ENCODE data around the gene COX20. TPM values are rescaled to one million over a fixed set of nuclear protein-coding genes. Genes with fewer than 3 reads are reported as not detected.
"Not testable (repeated sequence)": the region's sequence is repeated elsewhere in the genome, so short reads cannot be mapped to it uniquely, and the experiment has no call there.

The COX20 gene
- total RNA-seq, 1 donor from 2014 or later = 10.4 TPM

GRCh38 chr1:244820131-244820530 is 15.3 kb upstream of the COX20 start:
- Histone ChIP-seq H3K27ac (ENCODE audit: low read depth, low read length) (no peak overlapping the region), H3K36me3 (ENCODE audit: control insufficient read depth in 3 of 3, insufficient read depth in 3 of 3, low read length in 3 of 3) (no peaks in the 10 kb centered on the region), H3K4me3 (ENCODE audit: low read length in 3 of 3) (no peak overlapping the region), H3K9ac (ENCODE audit: low read depth in 1 of 3, low read length in 3 of 3) (no peak overlapping the region), H3K4me1 (ENCODE audit: control insufficient read depth in 3 of 3, insufficient read depth in 3 of 3, low read length in 3 of 3) (no peaks in the 10 kb centered on the region), H3K9me3 (ENCODE audit: control insufficient read depth in 3 of 3, low read length in 3 of 3) (no peaks in the 10 kb centered on the region), H3K27me3 (ENCODE audit: control insufficient read depth in 3 of 3, insufficient read depth in 3 of 3, low read length in 3 of 3) (no peaks in the 10 kb centered on the region)

- Histone ChIP-seq H3K9me3 (ENCODE audit: control insufficient read depth in 3 of 3, low read length in 3 of 3) (no peaks in the 10 kb centered on the region), H3K27ac (ENCODE audit: low read depth, low read length) (no peak overlapping the region), H3K4me3 (ENCODE audit: low read length in 3 of 3) (no peak overlapping the region), H3K27me3 (ENCODE audit: control insufficient read depth in 3 of 3, insufficient read depth in 3 of 3, low read length in 3 of 3) (no peaks in the 10 kb centered on the region), H3K4me1 (ENCODE audit: control insufficient read depth in 3 of 3, insufficient read depth in 3 of 3, low read length in 3 of 3) (no peaks in the 10 kb centered on the region), H3K36me3 (ENCODE audit: control insufficient read depth in 3 of 3, insufficient read depth in 3 of 3, low read length in 3 of 3) (no peaks in the 10 kb centered on the region), H3K9ac (ENCODE audit: low read depth in 1 of 3, low read length in 3 of 3) (peak overlapping the region in 1 of 3 donors; percentile 20)
These were observed 14.3 kb upstream of the COX20 start for GRCh38 chr1:244821134-244821533.

- no peak overlapping the region for H3K9ac ChIP-seq (ENCODE audit: low read depth in 1 of 3, low read length in 3 of 3)
These were observed 12.6 kb upstream of the COX20 start for GRCh38 chr1:244822878-244823277.

GRCh38 chr1:244826712-244827111 is 8.7 kb upstream of the COX20 start:
- Histone ChIP-seq H3K27me3 (ENCODE audit: control insufficient read depth in 3 of 3, insufficient read depth in 3 of 3, low read length in 3 of 3) (no peaks in the 10 kb centered on the region), H3K4me3 (ENCODE audit: low read length in 3 of 3) (no peak overlapping the region), H3K4me1 (ENCODE audit: control insufficient read depth in 3 of 3, insufficient read depth in 3 of 3, low read length in 3 of 3) (no peaks in the 10 kb centered on the region), H3K27ac (ENCODE audit: low read depth, low read length) (no peak overlapping the region), H3K9me3 (ENCODE audit: control insufficient read depth in 3 of 3, low read length in 3 of 3) (no peaks in the 10 kb centered on the region), H3K9ac (ENCODE audit: low read depth in 1 of 3, low read length in 3 of 3) (no peak overlapping the region), H3K36me3 (ENCODE audit: control insufficient read depth in 3 of 3, insufficient read depth in 3 of 3, low read length in 3 of 3) (peaks cover 3 to 4% (median 3%) of the 10 kb centered on the region in 3 donors)

More at GRCh38 chr1:244822878-244823277, 12.6 kb upstream of the COX20 start:
- Histone ChIP-seq H3K36me3 (ENCODE audit: control insufficient read depth in 3 of 3, insufficient read depth in 3 of 3, low read length in 3 of 3) (no peaks in the 10 kb centered on the region), H3K4me1 (ENCODE audit: control insufficient read depth in 3 of 3, insufficient read depth in 3 of 3, low read length in 3 of 3) (no peaks in the 10 kb centered on the region), H3K9me3 (ENCODE audit: control insufficient read depth in 3 of 3, low read length in 3 of 3) (no peaks in the 10 kb centered on the region), H3K27me3 (ENCODE audit: control insufficient read depth in 3 of 3, insufficient read depth in 3 of 3, low read length in 3 of 3) (no peaks in the 10 kb centered on the region), H3K27ac (ENCODE audit: low read depth, low read length) (no peak overlapping the region), H3K4me3 (ENCODE audit: low read length in 3 of 3) (no peak overlapping the region)

- peaks cover 0 to 4% (median 2%) of the 10 kb centered on the region in 3 donors for H3K4me1 ChIP-seq (ENCODE audit: control insufficient read depth in 3 of 3, insufficient read depth in 3 of 3, low read length in 3 of 3)
- H3K36me3 ChIP-seq (ENCODE audit: control insufficient read depth in 3 of 3, insufficient read depth in 3 of 3, low read length in 3 of 3) = peaks cover 3 to 4% (median 3%) of the 10 kb centered on the region in 3 donors
- H3K27me3 ChIP-seq (ENCODE audit: control insufficient read depth in 3 of 3, insufficient read depth in 3 of 3, low read length in 3 of 3) = no peaks in the 10 kb centered on the region
- no peak overlapping the region for H3K27ac ChIP-seq (ENCODE audit: low read depth, low read length)
- no peaks in the 10 kb centered on the region for H3K9me3 ChIP-seq (ENCODE audit: control insufficient read depth in 3 of 3, low read length in 3 of 3)
- no peak overlapping the region for H3K4me3 ChIP-seq (ENCODE audit: low read length in 3 of 3)
- no peak overlapping the region for H3K9ac ChIP-seq (ENCODE audit: low read depth in 1 of 3, low read length in 3 of 3)
These were observed 4.8 kb upstream of the COX20 start for GRCh38 chr1:244830639-244831038.

- peaks cover 3 to 26% (median 17%) of the 10 kb centered on the region in 3 donors for H3K4me1 ChIP-seq (ENCODE audit: control insufficient read depth in 3 of 3, insufficient read depth in 3 of 3, low read length in 3 of 3)
- H3K4me3 ChIP-seq (ENCODE audit: low read length in 3 of 3) = peak overlapping the region in 1 of 3 donors; percentile 89
- H3K9me3 ChIP-seq (ENCODE audit: control insufficient read depth in 3 of 3, low read length in 3 of 3); H3K27me3 ChIP-seq (ENCODE audit: control insufficient read depth in 3 of 3, insufficient read depth in 3 of 3, low read length in 3 of 3); H3K36me3 ChIP-seq (ENCODE audit: control insufficient read depth in 3 of 3, insufficient read depth in 3 of 3, low read length in 3 of 3): not testable (repeated sequence)
- H3K27ac ChIP-seq (ENCODE audit: low read depth, low read length) = peak overlapping the region; percentile 97
- H3K9ac ChIP-seq (ENCODE audit: low read depth in 1 of 3, low read length in 3 of 3) = peak overlapping the region in 2 of 3 donors; percentile 80 to 98
These were observed 2.2 kb upstream of the COX20 start for GRCh38 chr1:244833260-244833659.

GRCh38 chr1:244833734-244834542 is 1.5 kb upstream of the COX20 start:
- no peaks in the 10 kb centered on the region for H3K9me3 ChIP-seq (ENCODE audit: control insufficient read depth in 3 of 3, low read length in 3 of 3)
- H3K36me3 ChIP-seq (ENCODE audit: control insufficient read depth in 3 of 3, insufficient read depth in 3 of 3, low read length in 3 of 3) = peaks cover 3 to 4% (median 3%) of the 10 kb centered on the region in 3 donors
- peaks cover 3 to 29% (median 18%) of the 10 kb centered on the region in 3 donors for H3K4me1 ChIP-seq (ENCODE audit: control insufficient read depth in 3 of 3, insufficient read depth in 3 of 3, low read length in 3 of 3)
- peak overlapping the region; percentile 97 for H3K27ac ChIP-seq (ENCODE audit: low read depth, low read length)
- H3K27me3 ChIP-seq (ENCODE audit: control insufficient read depth in 3 of 3, insufficient read depth in 3 of 3, low read length in 3 of 3) = no peaks in the 10 kb centered on the region
- H3K9ac ChIP-seq (ENCODE audit: low read depth in 1 of 3, low read length in 3 of 3) = peak overlapping the region; percentile 80 to 98 (median 94)
- H3K4me3 ChIP-seq (ENCODE audit: low read length in 3 of 3) = peak overlapping the region; percentile 78 to 89 (median 88)

GRCh38 chr1:244834543-244835275 is 749 bp upstream of the COX20 start:
- Histone ChIP-seq H3K27me3 (ENCODE audit: control insufficient read depth in 3 of 3, insufficient read depth in 3 of 3, low read length in 3 of 3) (no peaks in the 10 kb centered on the region), H3K9me3 (ENCODE audit: control insufficient read depth in 3 of 3, low read length in 3 of 3) (no peaks in the 10 kb centered on the region), H3K4me1 (ENCODE audit: control insufficient read depth in 3 of 3, insufficient read depth in 3 of 3, low read length in 3 of 3) (peaks cover 3 to 29% (median 21%) of the 10 kb centered on the region in 3 donors), H3K4me3 (ENCODE audit: low read length in 3 of 3) (peak overlapping the region; percentile 78 to 89 (median 88)), H3K36me3 (ENCODE audit: control insufficient read depth in 3 of 3, insufficient read depth in 3 of 3, low read length in 3 of 3) (peaks cover 0 to under 1% (median 0%) of the 10 kb centered on the region in 3 donors), H3K9ac (ENCODE audit: low read depth in 1 of 3, low read length in 3 of 3) (peak overlapping the region; percentile 80 to 98 (median 94)), H3K27ac (ENCODE audit: low read depth, low read length) (peak overlapping the region; percentile 97)

- H3K9me3 ChIP-seq (ENCODE audit: control insufficient read depth in 3 of 3, low read length in 3 of 3) = no peaks in the 10 kb centered on the region
- peaks cover 0 to 7% (median 3%) of the 10 kb centered on the region in 3 donors for H3K36me3 ChIP-seq (ENCODE audit: control insufficient read depth in 3 of 3, insufficient read depth in 3 of 3, low read length in 3 of 3)
- H3K27me3 ChIP-seq (ENCODE audit: control insufficient read depth in 3 of 3, insufficient read depth in 3 of 3, low read length in 3 of 3) = no peaks in the 10 kb centered on the region
- H3K9ac ChIP-seq (ENCODE audit: low read depth in 1 of 3, low read length in 3 of 3) = peak overlapping the region; percentile 83 to 94 (median 87)
- peaks cover 3 to 33% (median 23%) of the 10 kb centered on the region in 3 donors for H3K4me1 ChIP-seq (ENCODE audit: control insufficient read depth in 3 of 3, insufficient read depth in 3 of 3, low read length in 3 of 3)
- peak overlapping the region; percentile 97 for H3K27ac ChIP-seq (ENCODE audit: low read depth, low read length)
- H3K4me3 ChIP-seq (ENCODE audit: low read length in 3 of 3) = peak overlapping the region; percentile 78 to 90 (median 83)
These were observed 670 bp downstream of the COX20 start for GRCh38 chr1:244836135-244836521.

- Histone ChIP-seq H3K27ac (ENCODE audit: low read depth, low read length) (peak overlapping the region; percentile 97), H3K36me3 (ENCODE audit: control insufficient read depth in 3 of 3, insufficient read depth in 3 of 3, low read length in 3 of 3) (peaks cover 0 to 12% (median 4%) of the 10 kb centered on the region in 3 donors), H3K9ac (ENCODE audit: low read depth in 1 of 3, low read length in 3 of 3) (peak overlapping the region; percentile 83 to 94 (median 87)), H3K27me3 (ENCODE audit: control insufficient read depth in 3 of 3, insufficient read depth in 3 of 3, low read length in 3 of 3) (no peaks in the 10 kb centered on the region), H3K9me3 (ENCODE audit: control insufficient read depth in 3 of 3, low read length in 3 of 3) (no peaks in the 10 kb centered on the region), H3K4me3 (ENCODE audit: low read length in 3 of 3) (peak overlapping the region; percentile 78 to 90 (median 83)), H3K4me1 (ENCODE audit: control insufficient read depth in 3 of 3, insufficient read depth in 3 of 3, low read length in 3 of 3) (peaks cover 3 to 34% (median 28%) of the 10 kb centered on the region in 3 donors)
These were observed 1.1 kb downstream of the COX20 start for GRCh38 chr1:244836584-244836983.
